HG03558 (cell line): ENCODE results near the gene ZBTB9.

Experiments used
- ATAC-seq: cut with Tn5 transposase; IDR thresholded peaks from one replicate; pipeline ENCODE4 v1.9.1; 2021; ENCODE audit warnings: moderate number of reproducible peaks; ENCODE audit not compliant: unreplicated experiment; ENCODE audit errors: extremely low read depth

ZBTB9 gene

GRCh38 chr6:33454009-33454946 is at the start of gene ZBTB9:
Gene ZBTB9 (plus strand): TSS chr6:33454576. CDS start chr6:33455101, 525 bp downstream.
- peak; percentile 98 for ATAC-seq

GRCh38 chr6:33404884-33405283 is 49.5 kb upstream of the ZBTB9 start:
- no peak for ATAC-seq

GRCh38 chr6:33405386-33405940 is 48.9 kb upstream of the ZBTB9 start:
- ATAC-seq, result no peak

GRCh38 chr6:33406126-33406525 is 48.2 kb upstream of the ZBTB9 start:
- ATAC-seq, result no peak

GRCh38 chr6:33407132-33407718 is 47.2 kb upstream of the ZBTB9 start:
- ATAC-seq, result no peak

GRCh38 chr6:33410050-33410710 is 44.2 kb upstream of the ZBTB9 start:
- peak; percentile 39 for ATAC-seq

GRCh38 chr6:33410711-33411631 is 43.4 kb upstream of the ZBTB9 start, which contains the start of gene PHF1:
Gene PHF1 (plus strand): TSS chr6:33411014. CDS start chr6:33412264, 1,250 bp downstream.
- ATAC-seq, result peak; percentile 13

- ATAC-seq, result no peak
Observed at GRCh38 chr6:33411632-33412005, 42.8 kb upstream of the ZBTB9 start.

- no peak for ATAC-seq
Observed at GRCh38 chr6:33412140-33413009, 42.0 kb upstream of the ZBTB9 start.

GRCh38 chr6:33413241-33414120 is 40.9 kb upstream of the ZBTB9 start:
- ATAC-seq, result no peak

- no peak for ATAC-seq
Observed at GRCh38 chr6:33414592-33415271, 39.6 kb upstream of the ZBTB9 start.

- ATAC-seq, result no peak
Observed at GRCh38 chr6:33415831-33416230, 38.5 kb upstream of the ZBTB9 start.

- ATAC-seq, result no peak
Observed at GRCh38 chr6:33416386-33417127, 37.8 kb upstream of the ZBTB9 start.

GRCh38 chr6:33417128-33417902 is 37.1 kb upstream of the ZBTB9 start:
- no peak for ATAC-seq

GRCh38 chr6:33417903-33418689 is 36.3 kb upstream of the ZBTB9 start, which contains the start of gene CUTA:
Gene CUTA (minus strand): TSS chr6:33418107. CDS start chr6:33418000, 107 bp downstream.
- peak; percentile 55 for ATAC-seq
